NCI-H82 treated with DMSO at 0.1 percent for 48 hours (cell line): ENCODE measurements around the gene NOS2.
"Not testable (repeated sequence)": the region's sequence is repeated elsewhere in the genome, so short reads cannot be mapped to it uniquely, and the experiment has no call there.

ENCODE experiments used
- DNase-seq: peaks from one replicate; lab custom pipeline; 2025; ENCODE audit not compliant: unreplicated experiment; lab: John Stamatoyannopoulos, UW

NOS2 gene

DNA sequence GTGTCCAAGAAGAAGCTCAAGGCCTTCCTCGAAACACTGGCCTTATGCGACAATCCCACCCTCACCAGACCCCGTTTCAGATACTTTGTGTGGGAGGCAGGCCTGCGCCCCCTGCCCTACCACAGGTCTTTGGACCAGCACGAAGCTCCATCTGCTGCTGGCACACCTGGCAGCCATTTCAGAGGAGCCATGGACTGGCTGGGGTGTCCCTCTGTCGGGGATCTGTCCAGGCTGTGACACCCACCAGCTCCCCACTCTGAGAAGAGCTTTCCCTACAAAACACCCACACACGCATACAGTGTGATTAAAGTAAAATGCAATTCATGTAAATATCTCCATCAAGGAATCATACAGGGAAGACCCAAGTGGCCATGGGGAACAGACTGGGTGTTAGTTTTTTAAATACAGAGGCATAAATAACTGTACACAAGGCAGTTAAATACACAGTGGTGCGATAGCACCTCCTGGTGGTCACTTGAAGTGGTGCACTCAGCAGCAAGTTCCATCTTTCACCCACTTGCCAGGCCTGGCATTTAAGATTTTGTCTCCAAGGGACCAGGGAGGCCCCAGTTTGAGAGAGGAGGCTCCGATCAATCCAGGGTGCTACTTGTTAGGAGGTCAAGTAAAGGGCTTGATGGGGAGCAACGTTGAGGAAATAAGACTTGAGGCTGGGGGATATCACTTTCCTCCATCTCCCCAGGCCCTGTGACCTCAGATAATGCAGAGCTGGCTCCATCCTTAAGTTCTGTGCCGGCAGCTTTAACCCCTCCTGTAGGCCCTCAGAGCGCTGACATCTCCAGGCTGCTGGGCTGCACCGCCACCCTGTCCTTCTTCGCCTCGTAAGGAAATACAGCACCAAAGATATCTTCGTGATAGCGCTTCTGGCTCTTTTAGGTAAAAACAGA, 43.6 kb downstream of the NOS2 start:
- no peak for DNase-seq

DNA sequence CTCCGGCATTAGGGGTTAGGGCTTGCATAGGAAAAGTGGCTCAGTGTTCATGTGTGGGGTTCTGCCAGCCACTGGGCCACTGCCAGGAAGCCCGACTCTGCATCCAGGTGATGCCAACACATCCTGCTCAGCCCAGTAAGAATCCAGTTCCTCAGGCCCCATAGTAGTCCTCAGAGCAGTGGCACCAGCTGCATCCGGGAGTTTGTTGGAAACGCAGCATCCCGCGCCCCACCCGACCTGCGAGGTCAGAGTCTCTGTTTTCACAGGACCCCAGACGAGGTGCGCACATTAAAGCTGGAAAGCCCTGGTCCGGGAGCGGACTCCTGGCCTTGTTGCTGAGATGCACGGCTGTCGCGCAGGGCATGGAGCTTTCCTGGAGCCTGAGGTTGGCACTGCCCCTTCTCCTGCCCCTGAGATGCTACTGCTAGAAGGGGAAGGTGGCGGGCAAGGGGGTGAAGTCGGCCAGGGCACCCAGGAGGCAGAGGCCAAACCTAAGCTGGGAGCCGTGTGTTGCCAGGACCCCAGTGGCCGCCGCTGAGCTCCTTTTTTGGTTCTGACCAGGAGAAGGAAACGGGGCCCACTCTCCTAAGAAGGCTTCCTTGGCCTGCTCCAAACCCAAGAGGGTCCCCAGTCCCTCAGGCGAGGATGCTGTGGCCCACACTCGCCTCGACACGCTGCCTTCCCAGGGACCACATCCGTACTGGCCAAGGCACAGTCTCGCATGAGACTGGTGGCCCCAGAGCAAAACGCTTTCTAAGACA, 44.4 kb downstream of the NOS2 start:
- DNase-seq = no peak

DNA sequence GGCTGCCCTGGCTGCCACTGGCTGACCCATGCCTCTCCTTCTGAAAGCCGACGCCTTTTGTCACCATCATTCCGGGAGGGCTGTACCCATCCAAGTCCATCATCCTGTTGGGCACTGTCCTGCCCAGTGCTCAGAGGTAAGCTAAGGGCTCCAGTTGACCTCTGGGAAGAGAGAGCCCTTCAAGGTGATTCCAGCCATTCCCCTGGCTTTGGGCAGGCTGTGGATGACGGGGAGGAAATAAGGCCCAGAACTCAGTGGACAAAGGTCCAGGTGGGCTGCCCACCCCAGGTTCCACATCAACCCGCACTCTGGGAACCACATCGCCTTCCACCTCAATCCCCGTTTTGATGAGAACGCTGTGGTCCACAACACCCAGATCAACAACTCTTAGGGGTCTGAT, 45.8 kb downstream of the NOS2 start:
- DNase-seq = no peak

DNA sequence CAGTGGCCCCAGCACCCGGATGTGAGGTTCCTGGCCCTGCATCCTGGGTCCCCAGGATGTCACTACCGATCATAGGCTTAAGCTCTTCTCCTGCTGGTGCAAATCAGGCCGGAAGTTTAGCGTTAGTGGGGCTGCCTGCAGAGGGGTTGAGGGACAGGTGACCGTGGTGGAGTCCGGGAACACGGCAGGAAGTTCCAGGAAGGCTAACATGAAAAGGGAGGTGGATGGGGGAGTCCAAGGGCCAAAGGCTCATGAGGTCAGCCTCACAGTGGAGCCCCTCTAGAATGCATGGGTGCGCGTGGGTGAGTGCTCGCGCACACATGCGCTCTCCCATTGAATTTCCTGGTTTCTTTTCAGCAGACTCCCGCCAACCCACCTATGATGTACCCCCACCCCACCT, 46.6 kb downstream of the NOS2 start:
- DNase-seq = not testable (repeated sequence)

DNA sequence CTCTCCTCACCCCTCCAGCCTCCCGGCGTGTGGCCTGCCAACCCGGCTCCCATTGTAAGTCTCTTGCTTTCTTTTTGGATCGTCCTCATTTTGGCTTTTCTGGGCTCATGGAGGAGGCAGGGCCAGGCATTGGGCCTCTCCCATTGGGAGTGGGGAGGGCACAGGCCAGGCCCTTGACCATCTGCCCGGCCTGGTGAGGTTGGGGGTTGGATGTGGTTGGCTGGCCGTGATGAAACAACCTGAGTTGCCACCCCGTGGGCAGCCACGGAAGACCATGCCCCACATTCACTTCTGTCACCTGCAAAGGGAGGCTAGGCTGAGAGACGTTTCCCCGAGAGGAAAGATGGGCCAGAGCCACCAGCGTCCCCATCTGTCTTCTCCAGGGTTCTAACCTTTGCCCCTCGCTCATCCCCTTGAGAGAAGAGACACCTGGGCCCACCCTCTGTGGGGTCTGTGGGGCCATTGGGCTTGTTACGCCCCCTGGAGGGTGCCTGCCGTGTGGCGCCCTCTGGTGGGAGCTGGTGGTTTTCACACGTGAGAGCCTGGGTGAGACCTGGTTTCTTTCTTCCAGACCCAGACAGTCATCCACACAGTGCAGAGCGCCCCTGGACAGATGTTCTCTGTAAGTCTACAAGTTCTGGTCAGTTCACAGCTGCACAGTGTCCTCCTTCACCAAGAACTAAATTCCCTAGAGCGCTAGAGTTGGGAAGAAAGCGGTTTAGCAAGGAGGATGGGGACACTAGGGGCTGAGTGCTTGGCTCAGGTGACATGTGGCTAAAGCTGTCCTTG, 47.3 kb downstream of the NOS2 start:
- DNase-seq = not testable (repeated sequence)

DNA sequence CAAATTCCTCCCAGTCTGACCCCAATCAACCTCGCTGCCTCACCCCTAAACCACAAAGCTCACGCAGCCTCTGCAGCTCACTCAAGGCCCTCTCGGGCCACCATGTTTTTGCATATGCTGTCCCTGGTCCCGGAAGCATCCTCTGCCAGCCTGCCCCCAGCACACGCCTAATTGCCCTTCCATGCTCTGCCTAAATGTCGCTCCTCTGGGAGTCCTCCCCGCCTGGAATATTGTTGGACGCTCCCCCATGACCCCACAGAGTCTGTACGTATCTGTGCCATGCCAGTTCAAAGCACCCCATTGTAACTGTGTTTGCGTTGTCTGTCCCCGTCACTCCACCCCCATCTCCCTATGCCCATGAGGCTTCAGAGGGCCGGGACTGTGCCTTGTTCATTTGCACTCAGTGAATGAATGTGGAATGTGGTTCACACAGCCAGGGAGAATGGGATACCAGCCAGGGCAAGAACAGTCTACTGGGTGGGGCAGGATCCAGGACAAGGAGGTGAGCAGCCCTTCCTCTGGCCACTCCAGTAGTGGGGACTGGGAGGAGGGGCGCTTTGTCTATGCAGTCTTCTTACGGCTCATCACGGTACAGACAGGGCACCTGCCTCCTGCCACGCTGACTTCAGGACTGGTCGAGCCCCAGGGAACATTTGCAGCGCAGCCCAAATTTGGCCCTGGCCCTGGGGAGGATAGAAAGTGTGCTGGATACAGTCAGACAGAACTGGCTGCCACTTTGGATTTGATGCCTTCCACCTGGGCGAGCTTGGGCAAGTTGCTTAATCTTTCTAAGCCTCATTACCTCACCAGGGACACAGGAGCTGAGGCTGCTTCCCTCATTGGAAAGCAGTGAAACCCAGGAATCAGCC, 48.5 kb downstream of the NOS2 start:
- DNase-seq = no peak

DNA sequence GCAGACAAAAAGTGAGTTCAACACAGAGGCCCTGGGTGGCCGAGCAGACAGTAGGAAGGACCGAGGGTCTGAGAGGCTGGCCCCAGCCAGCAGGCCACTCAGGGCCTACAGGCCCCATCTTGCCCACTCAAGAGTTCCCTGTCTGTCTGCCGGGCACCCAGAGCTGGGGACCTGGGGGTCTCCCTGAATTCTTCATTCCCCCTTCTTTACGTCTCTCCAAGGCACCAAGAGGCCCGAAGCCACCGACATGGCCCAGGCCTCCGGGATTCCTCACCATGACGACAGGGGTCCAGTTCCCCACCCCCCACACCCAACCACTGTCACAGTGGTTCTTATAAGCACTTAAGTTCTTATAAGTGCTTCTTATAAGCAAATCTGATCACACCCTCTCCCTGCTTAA, 49.2 kb downstream of the NOS2 start:
- no peak for DNase-seq

DNA sequence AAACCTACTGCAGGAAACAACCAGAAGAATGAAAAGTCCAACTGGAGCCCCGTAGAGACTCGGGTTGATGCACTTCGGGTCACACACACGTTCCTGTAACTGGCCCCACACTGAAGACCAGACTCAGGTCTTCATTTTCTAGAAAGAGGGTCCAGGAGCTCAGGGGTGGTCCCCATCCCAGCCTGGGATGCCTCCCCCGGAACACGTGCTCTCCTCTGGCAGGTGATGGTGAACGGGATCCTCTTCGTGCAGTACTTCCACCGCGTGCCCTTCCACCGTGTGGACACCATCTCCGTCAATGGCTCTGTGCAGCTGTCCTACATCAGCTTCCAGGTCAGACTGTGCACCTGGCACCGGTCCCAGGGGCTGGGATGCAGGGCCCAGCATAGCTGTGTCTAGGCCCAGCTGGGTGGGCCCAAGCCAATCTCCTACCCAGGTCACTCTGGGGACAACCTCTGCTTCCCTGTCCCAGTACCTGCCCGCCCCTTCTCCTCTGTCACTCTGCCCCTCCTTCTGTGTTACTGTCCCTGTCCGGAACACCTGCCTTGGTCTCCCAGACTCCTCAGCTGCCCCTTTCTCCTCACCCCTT, 50.7 kb downstream of the NOS2 start:
- not testable (repeated sequence) for DNase-seq

DNA sequence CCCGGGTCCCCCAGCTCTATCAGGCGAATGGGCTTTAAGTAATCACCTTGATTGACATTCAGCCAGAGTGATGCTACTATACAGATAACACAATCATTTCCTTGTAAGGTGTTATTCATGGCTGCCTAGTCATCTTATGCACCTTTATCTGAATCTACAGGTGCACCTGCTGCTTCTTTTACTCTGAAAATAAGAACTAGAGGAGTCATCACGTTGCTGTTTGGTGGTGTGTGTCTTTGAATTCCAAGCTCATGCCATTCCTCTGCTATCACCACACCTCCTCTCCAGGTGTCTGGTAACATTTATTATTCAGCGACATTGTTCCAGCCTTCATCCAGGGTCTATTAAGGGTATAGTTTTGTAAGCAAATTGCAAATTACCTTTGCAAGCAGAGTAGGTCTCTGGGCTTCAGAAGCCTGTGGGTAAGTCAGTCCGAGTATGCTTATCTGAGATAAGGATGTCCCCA, 51.9 kb downstream of the NOS2 start:
- no peak for DNase-seq

DNA sequence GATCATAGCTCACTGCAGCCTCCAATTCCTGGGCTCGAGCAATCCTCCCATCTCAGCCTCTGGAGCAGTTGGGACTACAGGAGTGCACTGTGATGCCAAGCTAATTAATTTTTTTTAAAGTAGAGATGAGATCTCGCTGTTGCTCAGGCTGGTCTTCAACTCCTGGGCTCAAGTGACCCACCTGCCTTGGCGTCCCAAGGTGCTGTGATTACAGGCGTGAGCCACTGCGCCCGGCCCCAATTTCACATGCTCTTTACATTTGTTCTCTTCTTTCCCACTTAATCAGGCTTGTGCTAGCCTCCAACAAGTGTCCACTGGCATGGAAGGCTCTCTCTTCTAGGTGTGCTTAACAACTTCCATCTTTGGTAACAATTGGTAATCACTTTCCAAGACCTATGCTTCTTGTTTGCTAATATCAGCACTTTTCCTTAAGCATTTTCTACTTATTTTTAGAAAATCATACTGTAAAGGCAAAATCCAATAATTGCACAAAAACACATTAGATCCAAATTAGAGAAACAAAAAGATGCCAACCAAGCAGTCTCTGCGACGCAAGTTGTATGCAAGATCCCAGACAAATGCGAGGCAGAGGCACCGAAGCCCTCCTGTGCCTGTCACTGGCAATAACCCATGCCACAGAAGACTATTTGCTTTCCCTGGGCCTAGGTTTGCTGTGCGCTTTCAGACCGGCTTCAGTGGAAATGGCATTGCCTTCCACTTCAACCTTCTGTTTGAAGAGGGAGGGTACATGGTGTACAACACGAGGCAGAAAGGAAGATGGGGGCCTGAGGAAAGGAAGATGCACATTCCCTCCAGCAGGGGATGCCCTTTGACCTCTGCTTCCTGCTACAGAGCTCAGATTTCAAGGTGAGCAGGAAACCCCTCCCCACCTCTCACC, 52.6 kb downstream of the NOS2 start:
- no peak for DNase-seq

DNA sequence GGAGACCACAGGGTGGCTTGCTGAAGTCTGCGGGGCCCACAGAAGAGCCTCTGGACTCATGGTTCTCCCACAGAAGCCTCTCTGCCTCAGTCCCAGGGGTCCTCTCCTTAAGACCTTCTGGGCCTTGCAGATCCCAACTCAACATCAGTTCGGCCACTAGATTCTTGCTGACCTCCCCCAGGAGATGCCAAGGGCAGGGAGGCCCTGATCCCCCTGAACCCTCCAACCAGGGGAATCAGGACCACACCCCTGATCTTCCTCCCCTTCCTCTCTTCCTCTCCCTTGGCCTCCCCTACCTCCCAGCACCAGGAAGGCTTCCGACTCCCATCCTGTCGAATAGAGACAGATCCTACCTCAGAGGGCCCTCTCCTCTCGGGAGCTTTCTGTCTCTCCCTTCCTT, 53.4 kb downstream of the NOS2 start:
- DNase-seq = no peak

DNA sequence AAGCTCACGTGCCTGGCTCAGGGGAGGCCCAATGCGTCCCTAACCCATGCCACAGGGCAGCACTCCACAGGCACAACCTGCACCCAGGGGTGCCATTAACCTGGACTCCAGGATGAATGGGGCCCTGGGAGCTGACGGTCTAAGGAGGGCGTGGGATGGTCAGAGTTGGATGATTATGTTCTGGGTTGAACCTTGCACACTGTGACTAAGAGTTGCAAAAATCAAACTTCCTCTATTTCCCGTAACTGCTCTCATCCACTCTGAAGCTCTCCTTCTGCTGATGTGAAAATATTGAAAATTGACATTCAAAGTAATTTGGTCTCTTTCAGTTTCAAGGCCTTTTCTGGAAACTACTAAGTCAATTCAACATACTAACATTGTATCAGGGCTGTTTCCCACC, 54.0 kb downstream of the NOS2 start:
- not testable (repeated sequence) for DNase-seq

DNA sequence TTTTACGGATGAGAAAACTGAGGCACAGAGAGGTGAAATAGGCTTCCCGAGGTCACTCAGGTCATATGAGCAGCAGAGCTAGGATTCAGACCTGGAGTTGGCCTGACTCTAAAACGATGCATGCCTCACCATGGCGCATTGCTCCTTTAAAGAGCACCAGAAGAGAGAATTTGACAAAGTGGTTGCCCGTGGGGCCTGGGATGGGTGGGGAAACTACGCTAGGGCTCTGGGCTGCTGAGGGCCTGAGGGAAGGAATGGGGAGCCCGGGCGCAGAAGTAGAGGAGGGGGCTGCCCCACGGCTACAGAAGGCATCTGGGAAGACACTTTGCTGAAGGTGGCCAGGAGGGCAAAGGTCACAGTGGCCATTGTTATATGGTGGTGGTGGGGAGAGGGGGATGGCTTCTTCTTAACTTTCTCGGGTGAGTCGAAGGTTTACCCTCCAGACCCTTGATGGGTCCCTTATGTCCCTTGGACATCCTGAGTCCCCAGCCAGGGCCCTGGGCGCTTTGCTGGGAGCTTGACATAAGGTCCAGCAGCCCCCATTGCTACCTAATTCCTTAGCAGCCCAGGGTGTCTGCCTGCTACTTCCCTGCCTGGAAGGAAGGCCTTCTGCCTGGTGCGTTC, 55.0 kb downstream of the NOS2 start:
- not testable (repeated sequence) for DNase-seq

DNA sequence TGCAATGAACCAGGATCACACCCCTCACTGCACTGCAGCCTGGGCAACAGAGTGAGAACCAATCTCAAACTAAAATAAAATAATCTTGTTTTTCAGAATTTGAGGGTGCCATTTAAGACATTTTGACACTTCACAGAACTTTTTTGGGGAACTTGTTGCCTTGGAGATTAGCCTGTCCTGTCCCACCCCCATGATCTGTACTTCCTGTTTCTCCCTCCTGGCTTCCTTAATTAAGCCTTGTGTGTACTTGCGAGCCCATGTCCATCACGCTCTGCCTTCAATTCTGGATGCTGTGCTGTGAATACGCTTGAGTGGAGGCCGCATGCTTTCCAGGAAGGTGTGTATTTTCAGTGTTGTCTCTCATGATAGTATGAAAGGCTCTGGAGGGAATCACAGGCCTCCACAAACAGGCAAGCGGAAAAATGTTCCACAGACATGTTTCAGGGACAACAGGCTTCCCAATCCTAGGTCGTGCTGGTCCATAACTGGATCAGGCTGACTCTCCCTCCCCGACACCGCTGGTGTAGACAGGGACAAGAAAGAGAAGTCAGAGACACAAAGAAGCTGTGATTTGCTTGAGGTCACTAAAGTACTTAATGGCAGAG, 56.9 kb downstream of the NOS2 start:
- DNase-seq = no peak

DNA sequence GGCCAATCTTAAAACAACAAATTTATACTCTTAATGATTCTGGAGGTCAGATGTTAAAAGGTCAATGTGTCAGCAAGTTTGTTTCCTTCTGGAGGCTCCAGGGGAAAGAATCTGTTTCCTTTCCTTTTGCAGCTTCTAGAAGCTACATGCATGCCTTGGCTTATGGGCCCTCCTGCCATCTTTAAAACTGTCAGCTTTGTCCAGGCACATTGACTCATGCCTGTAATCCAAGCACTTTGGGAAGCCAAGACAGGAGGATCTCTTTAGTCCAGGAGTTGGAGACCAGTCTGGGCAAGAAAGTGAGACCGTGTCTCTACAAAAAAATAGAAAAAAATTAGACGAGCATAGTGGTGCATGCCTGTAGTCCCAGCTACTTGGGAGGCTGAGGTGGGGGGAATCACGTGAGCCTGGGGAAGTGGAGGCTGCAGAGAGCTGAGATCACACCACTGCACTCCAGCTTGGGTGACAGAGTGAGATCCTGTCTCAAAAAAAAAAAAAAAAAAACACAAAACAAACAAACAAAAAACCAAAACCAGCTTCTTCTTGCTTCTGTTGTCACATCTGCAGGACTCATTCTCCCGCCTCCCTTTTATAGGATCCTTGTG, 58.3 kb downstream of the NOS2 start:
- no peak for DNase-seq

DNA sequence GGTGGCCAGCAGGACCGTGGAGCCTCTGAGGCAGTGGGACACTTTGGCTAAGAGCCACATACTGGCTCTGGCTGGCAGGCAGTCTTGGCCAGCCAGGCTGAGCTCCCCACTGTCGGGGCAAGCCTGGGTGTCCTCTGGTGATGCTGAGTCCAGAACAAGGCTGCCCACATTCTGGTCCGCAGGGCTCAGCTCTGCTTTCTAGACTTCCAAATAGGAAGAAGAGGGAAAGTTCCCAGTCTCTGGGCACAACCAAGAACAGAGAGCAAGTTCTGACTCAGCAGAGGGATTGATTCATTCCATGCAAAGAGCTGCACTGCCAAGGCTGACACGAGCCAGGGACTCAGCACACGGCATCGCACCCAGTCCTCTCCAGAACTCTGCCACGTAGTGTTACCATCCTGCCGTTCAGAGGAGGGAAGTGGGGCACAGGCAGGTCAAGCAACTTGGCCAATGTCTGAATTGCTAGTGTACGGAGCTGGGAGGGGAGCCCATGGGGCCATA, 58.9 kb downstream of the NOS2 start:
- DNase-seq = no peak

DNA sequence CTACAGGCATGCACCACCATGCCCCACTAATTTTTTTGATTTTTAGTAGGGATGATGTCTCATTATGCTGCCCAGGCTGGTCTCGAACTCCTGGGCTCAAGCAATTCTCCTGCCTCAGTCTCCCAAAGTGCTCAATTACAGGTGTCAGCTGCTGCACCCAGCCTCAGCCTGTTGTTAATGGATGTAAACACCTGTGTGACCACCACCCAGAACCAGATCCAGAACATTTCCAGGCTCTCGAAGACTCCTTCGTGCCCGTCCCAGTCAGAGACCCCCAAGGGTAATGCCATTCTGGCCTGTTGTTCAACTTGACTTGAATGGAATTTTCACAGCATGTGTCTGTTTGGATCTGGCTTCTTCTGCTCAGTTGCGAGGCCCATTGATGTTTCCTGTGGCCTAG, 59.8 kb downstream of the NOS2 start:
- not testable (repeated sequence) for DNase-seq

DNA sequence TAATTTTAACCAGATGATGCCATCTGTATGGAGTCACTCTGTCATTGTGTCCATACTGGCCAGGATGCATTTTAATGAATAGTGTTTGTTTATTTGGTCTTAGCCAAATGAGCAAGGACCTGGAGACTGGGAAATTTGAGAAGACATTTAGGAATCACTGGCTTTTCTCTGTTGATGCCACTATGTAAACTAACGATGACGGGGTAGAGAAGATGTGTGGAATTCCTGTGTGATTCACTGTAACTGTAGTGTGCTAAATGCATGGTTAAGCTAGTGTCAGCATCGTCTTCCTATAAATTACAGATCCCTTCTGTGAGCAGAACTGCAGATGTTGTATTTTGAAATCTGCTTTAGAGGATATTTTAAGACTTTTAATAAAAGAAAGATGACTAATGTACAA, 66.6 kb downstream of the NOS2 start:
- DNase-seq = no peak
